PFSK-1 (cell line): ENCODE results near the gene KDM3B.

Experiments used
- POLR2AphosphoS5 ChIP-seq: IDR thresholded peaks from 2 replicates; pipeline ENCODE4 v1.6.1; 2012; ENCODE audit warnings: low read depth, mild to moderate bottlenecking, control low read depth, low read length, moderate library complexity
- SIN3A ChIP-seq: IDR thresholded peaks from 2 replicates; pipeline ENCODE4 v1.6.1; 2012; ENCODE audit warnings: mild to moderate bottlenecking, low read length, moderate library complexity, borderline replicate concordance; ENCODE audit not compliant: insufficient read depth
- TAF1 ChIP-seq: IDR thresholded peaks from 2 replicates; pipeline ENCODE4 v1.6.1; 2012; ENCODE audit warnings: low read length, control low read depth, borderline replicate concordance; ENCODE audit not compliant: insufficient read depth

GRCh38 chr5:138470322-138471051 is 118.0 kb downstream of the KDM3B start:
- no peak for TF ChIP-seq POLR2AphosphoS5
- TF ChIP-seq SIN3A = no peak
- TF ChIP-seq TAF1 = no peak
